Superior temporal gyrus (tissue), 1 donor: ENCODE data around the gene PHACTR1.
A peak's percentile ranks its signal among the peaks of the same experiment; 100 is the strongest.

Experiments
- DNase-seq: peaks from one replicate; pipeline ENCODE4 v3.0.0-alpha.2; 2016; ENCODE audit errors: extremely low spot score

PHACTR1 gene

GRCh38 chr6:13189710-13190109, 473.1 kb downstream of the PHACTR1 start:
- no peak for DNase-seq

GRCh38 chr6:13190376-13190775, 473.8 kb downstream of the PHACTR1 start:
- no peak for DNase-seq

- DNase-seq, result no peak
Measured at GRCh38 chr6:13191461-13191860, 474.9 kb downstream of the PHACTR1 start.

GRCh38 chr6:13194852-13195251, 478.3 kb downstream of the PHACTR1 start:
- peak; percentile 80 for DNase-seq

- DNase-seq, result no peak
Measured at GRCh38 chr6:13195803-13196202, 479.2 kb downstream of the PHACTR1 start.

- DNase-seq, result no peak
Measured at GRCh38 chr6:13198168-13198567, 481.6 kb downstream of the PHACTR1 start.

- no peak for DNase-seq
Measured at GRCh38 chr6:13201336-13201735, 484.8 kb downstream of the PHACTR1 start.

- peak; percentile 48 for DNase-seq
Measured at GRCh38 chr6:13203145-13203544, 486.6 kb downstream of the PHACTR1 start.

- DNase-seq, result no peak
Measured at GRCh38 chr6:13205106-13205505, 488.5 kb downstream of the PHACTR1 start.

- no peak for DNase-seq
Measured at GRCh38 chr6:13212096-13212495, 495.5 kb downstream of the PHACTR1 start.

- DNase-seq, result no peak
Measured at GRCh38 chr6:13212538-13212937, 496.0 kb downstream of the PHACTR1 start.

GRCh38 chr6:13215390-13215789, 498.8 kb downstream of the PHACTR1 start:
- no peak for DNase-seq

- no peak for DNase-seq
Measured at GRCh38 chr6:13216236-13217014, 499.9 kb downstream of the PHACTR1 start.

- DNase-seq, result no peak
Measured at GRCh38 chr6:13217206-13217905, 500.8 kb downstream of the PHACTR1 start.

- no peak for DNase-seq
Measured at GRCh38 chr6:13220266-13220665, 503.7 kb downstream of the PHACTR1 start.

- no peak for DNase-seq
Measured at GRCh38 chr6:13222048-13222447, 505.5 kb downstream of the PHACTR1 start.

GRCh38 chr6:13226071-13226470, 509.5 kb downstream of the PHACTR1 start:
- DNase-seq, result no peak

GRCh38 chr6:13228264-13229204, 512.0 kb downstream of the PHACTR1 start:
- DNase-seq, result no peak

- DNase-seq, result no peak
Measured at GRCh38 chr6:13229205-13230085, 512.9 kb downstream of the PHACTR1 start.

GRCh38 chr6:13233106-13233505, 516.5 kb downstream of the PHACTR1 start:
- DNase-seq, result no peak

GRCh38 chr6:13234130-13234529, 517.6 kb downstream of the PHACTR1 start:
- no peak for DNase-seq
